ENCODE results near the gene KRT38. TPM values are rescaled to one million over a fixed set of nuclear protein-coding genes. Genes with fewer than 3 reads are reported as not detected.

Gene KRT38
- total and polyA plus RNA-seq, 7 donors: 0.03 TPM; not detected in 6

DNA sequence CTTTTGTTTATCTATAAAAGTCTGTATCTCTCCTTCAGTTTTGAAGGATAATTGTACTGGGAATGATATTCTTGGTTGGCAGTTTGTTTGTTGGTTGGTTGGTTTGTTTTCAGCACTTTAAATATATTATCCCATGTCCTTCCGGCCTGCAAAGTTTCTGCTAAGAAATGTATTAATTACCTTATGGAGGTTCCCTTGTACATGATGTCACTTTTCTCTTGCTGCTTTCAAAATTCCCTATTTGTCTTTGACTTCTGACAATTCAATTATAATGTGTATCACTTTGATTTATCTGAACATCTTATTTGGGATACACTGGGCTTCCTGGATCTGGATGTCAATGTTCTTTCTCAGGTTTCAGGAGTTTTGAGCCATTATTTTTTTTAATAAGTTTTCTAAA lies 54.6 kb downstream of the KRT38 start:
- Histone ChIP-seq H3K4me1 (no peaks in the 10 kb centered on the region), H3K36me3 (ENCODE audit: insufficient read depth in 1 of 2, low read depth in 1 of 2) (no peaks in the 10 kb centered on the region), H3K9me3 (peaks cover 14% of the 10 kb centered on the region), H3K4me3 (no peak overlapping the region), H3K27ac (no peak overlapping the region), H3K27me3 (ENCODE audit: insufficient read depth in 3 of 3, low read length in 2 of 3) (no peaks in the 10 kb centered on the region)
- DNase-seq (no peak), ATAC-seq (no peak)
- WGBS, 3 donors: 90 to 100% (median 97%) methylated on average over 1 of the region's 1 CpG
- TF ChIP-seq, protein P1, sequence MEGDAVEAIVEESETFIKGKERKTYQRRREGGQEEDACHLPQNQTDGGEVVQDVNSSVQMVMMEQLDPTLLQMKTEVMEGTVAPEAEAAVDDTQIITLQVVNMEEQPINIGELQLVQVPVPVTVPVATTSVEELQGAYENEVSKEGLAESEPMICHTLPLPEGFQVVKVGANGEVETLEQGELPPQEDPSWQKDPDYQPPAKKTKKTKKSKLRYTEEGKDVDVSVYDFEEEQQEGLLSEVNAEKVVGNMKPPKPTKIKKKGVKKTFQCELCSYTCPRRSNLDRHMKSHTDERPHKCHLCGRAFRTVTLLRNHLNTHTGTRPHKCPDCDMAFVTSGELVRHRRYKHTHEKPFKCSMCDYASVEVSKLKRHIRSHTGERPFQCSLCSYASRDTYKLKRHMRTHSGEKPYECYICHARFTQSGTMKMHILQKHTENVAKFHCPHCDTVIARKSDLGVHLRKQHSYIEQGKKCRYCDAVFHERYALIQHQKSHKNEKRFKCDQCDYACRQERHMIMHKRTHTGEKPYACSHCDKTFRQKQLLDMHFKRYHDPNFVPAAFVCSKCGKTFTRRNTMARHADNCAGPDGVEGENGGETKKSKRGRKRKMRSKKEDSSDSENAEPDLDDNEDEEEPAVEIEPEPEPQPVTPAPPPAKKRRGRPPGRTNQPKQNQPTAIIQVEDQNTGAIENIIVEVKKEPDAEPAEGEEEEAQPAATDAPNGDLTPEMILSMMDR (IDR thresholded peaks at IDR 0.05): no peak
- intact Hi-C loops (cut with DNase I): no loop called here

Other genes starting within 250 kb of the KRT38 start
- not detected for gene KRTAP9-2, start 214.3 kb downstream of the KRT38 start, total RNA-seq
- gene KRTAP9-2, start 214.3 kb downstream of the KRT38 start, polyA plus RNA-seq: not detected
- not detected for gene KRTAP9-3, start 208.5 kb downstream of the KRT38 start, total RNA-seq
- not detected for gene KRTAP9-3, start 208.5 kb downstream of the KRT38 start, polyA plus RNA-seq
- not detected for gene KRTAP9-8, start 203.0 kb downstream of the KRT38 start, total RNA-seq
- not detected for gene KRTAP9-8, start 203.0 kb downstream of the KRT38 start, polyA plus RNA-seq
- gene KRTAP9-4, start 191.3 kb downstream of the KRT38 start, total RNA-seq: not detected
- not detected for gene KRTAP9-4, start 191.3 kb downstream of the KRT38 start, polyA plus RNA-seq
- gene KRTAP9-9, start 185.6 kb downstream of the KRT38 start, total RNA-seq: not detected
- gene KRTAP9-9, start 185.6 kb downstream of the KRT38 start, polyA plus RNA-seq: not detected
- not detected for gene KRTAP9-6, start 175.6 kb downstream of the KRT38 start, total RNA-seq
- gene KRTAP9-6, start 175.6 kb downstream of the KRT38 start, polyA plus RNA-seq: not detected
- gene KRTAP9-7, start 165.3 kb downstream of the KRT38 start, total RNA-seq: not detected
- gene KRTAP9-7, start 165.3 kb downstream of the KRT38 start, polyA plus RNA-seq: not detected
- gene KRTAP29-1, start 138.1 kb downstream of the KRT38 start, total RNA-seq: not detected
- gene KRTAP29-1, start 138.1 kb downstream of the KRT38 start, polyA plus RNA-seq: not detected
- not detected for gene KRTAP16-1, start 131.7 kb downstream of the KRT38 start, total RNA-seq
- gene KRTAP16-1, start 131.7 kb downstream of the KRT38 start, polyA plus RNA-seq: not detected
- gene KRTAP17-1, start 125.3 kb downstream of the KRT38 start, total RNA-seq: not detected
- not detected for gene KRTAP17-1, start 125.3 kb downstream of the KRT38 start, polyA plus RNA-seq
- gene KRT33A, start 90.2 kb downstream of the KRT38 start, total RNA-seq: not detected
- not detected for gene KRT33A, start 90.2 kb downstream of the KRT38 start, polyA plus RNA-seq
- not detected for gene KRT33B, start 71.2 kb downstream of the KRT38 start, total RNA-seq
- gene KRT33B, start 71.2 kb downstream of the KRT38 start, polyA plus RNA-seq: not detected
- gene KRT34, start 58.7 kb downstream of the KRT38 start, total RNA-seq: not detected
- not detected for gene KRT34, start 58.7 kb downstream of the KRT38 start, polyA plus RNA-seq
- gene KRT31, start 43.4 kb downstream of the KRT38 start, total RNA-seq: 1 to 10 TPM in 2 of 4 donors, under 1 TPM in 2; 0.38 to 4.6 (median 2.7) TPM
- gene KRT31, start 43.4 kb downstream of the KRT38 start, polyA plus RNA-seq: 1 to 10 TPM in 1 of 3 donors, under 1 TPM in 2; 0.18 to 2.8 (median 0.23) TPM
- not detected for gene KRT37, start 16.4 kb downstream of the KRT38 start, total RNA-seq
- not detected for gene KRT37, start 16.4 kb downstream of the KRT38 start, polyA plus RNA-seq
- gene KRT32, start 26.4 kb upstream of the KRT38 start, total RNA-seq: under 1 TPM in 1 of 4 donors, not detected in 3; 0.15 TPM
- under 1 TPM in 2 of 3 donors, not detected in 1; 0.12 to 0.31 TPM for gene KRT32, start 26.4 kb upstream of the KRT38 start, polyA plus RNA-seq
- gene KRT35, start 40.2 kb upstream of the KRT38 start, total RNA-seq: not detected
- gene KRT35, start 40.2 kb upstream of the KRT38 start, polyA plus RNA-seq: not detected
- not detected for gene KRT36, start 48.9 kb upstream of the KRT38 start, total RNA-seq
- gene KRT36, start 48.9 kb upstream of the KRT38 start, polyA plus RNA-seq: under 1 TPM in 1 of 3 donors, not detected in 2; 0.04 TPM
- gene KRT13, start 64.6 kb upstream of the KRT38 start, total RNA-seq: 1 to 10 TPM in 2 of 4 donors, not detected in 2; 1.3 to 2.7 TPM
- 1 to 10 TPM in 2 of 3 donors, under 1 TPM in 1; 0.13 to 3.3 (median 2.8) TPM for gene KRT13, start 64.6 kb upstream of the KRT38 start, polyA plus RNA-seq
- gene KRT15, start 77.9 kb upstream of the KRT38 start, total RNA-seq: under 1 TPM in 1 of 4 donors, not detected in 3; 0.11 TPM
- under 1 TPM; 0.08 to 0.56 (median 0.26) TPM for gene KRT15, start 77.9 kb upstream of the KRT38 start, polyA plus RNA-seq
- 1 to 10 TPM in 2 of 4 donors, under 1 TPM in 2; 0.32 to 1.7 (median 0.73) TPM for gene KRT19, start 87.3 kb upstream of the KRT38 start, total RNA-seq
- gene KRT19, start 87.3 kb upstream of the KRT38 start, polyA plus RNA-seq: 1 to 10 TPM; 1.1 to 2.1 (median 1.2) TPM
- gene KRT9, start 131.1 kb upstream of the KRT38 start, total RNA-seq: not detected
- under 1 TPM in 1 of 3 donors, not detected in 2; 0.01 TPM for gene KRT9, start 131.1 kb upstream of the KRT38 start, polyA plus RNA-seq
- under 1 TPM in 2 of 4 donors, not detected in 2; 0.32 to 0.54 TPM for gene KRT14, start 145.9 kb upstream of the KRT38 start, total RNA-seq
- gene KRT14, start 145.9 kb upstream of the KRT38 start, polyA plus RNA-seq: under 1 TPM; 0.03 to 0.17 (median 0.10) TPM
- gene KRT16, start 171.8 kb upstream of the KRT38 start, total RNA-seq: under 1 TPM in 2 of 4 donors, not detected in 2; 0.21 to 0.26 TPM
- under 1 TPM in 2 of 3 donors, not detected in 1; 0.07 to 0.09 TPM for gene KRT16, start 171.8 kb upstream of the KRT38 start, polyA plus RNA-seq
- not detected for gene KRT17, start 183.6 kb upstream of the KRT38 start, total RNA-seq
- gene KRT17, start 183.6 kb upstream of the KRT38 start, polyA plus RNA-seq: under 1 TPM; 0.10 to 0.38 (median 0.20) TPM
- 1,000 to 10,000 TPM; 1,399 to 2,094 (median 1,752) TPM for gene EIF1, start 247.9 kb upstream of the KRT38 start, total RNA-seq
- gene EIF1, start 247.9 kb upstream of the KRT38 start, polyA plus RNA-seq: 1,000 to 10,000 TPM; 1,437 to 2,724 (median 2,114) TPM